Endothelial cell (in vitro differentiated cells): ENCODE measurements around the gene METAP2. TPM values are rescaled to one million over a fixed set of nuclear protein-coding genes. Genes with fewer than 3 reads are reported as not detected.

ENCODE experiments used
- DNase-seq: peaks from one replicate; pipeline ENCODE4 v3.0.0; 2021; ENCODE audit warnings: low spot score
- H3K27ac Mint-ChIP-seq: one replicate; pipeline ENCODE4 v1.8.0; 2021; ENCODE audit warnings: mixed read lengths, inconsistent platforms; ENCODE audit not compliant: unreplicated experiment
- H3K27me3 Mint-ChIP-seq: one replicate; pipeline ENCODE4 v1.8.0; 2021; ENCODE audit warnings: mild to moderate bottlenecking, moderate library complexity, mixed read lengths, inconsistent platforms; ENCODE audit not compliant: unreplicated experiment
- H3K36me3 Mint-ChIP-seq: one replicate; pipeline ENCODE4 v1.8.0; 2021; ENCODE audit warnings: mild to moderate bottlenecking, low read depth, mixed read lengths, inconsistent platforms; ENCODE audit not compliant: unreplicated experiment
- H3K4me1 Mint-ChIP-seq: one replicate; pipeline ENCODE4 v1.8.0; 2021; ENCODE audit warnings: mild to moderate bottlenecking, mixed read lengths, inconsistent platforms; ENCODE audit not compliant: unreplicated experiment
- H3K4me3 Mint-ChIP-seq: one replicate; pipeline ENCODE4 v1.8.0; 2021; ENCODE audit warnings: mild to moderate bottlenecking, mixed read lengths, inconsistent platforms; ENCODE audit not compliant: unreplicated experiment
- H3K9me3 Mint-ChIP-seq: one replicate; pipeline ENCODE4 v1.8.0; 2021; ENCODE audit warnings: mixed read lengths, inconsistent platforms; ENCODE audit not compliant: unreplicated experiment
- CTCF ChIP-seq: fragments of 200-600 bp; sonication (generic); IDR thresholded peaks from one replicate; pipeline ENCODE4 v1.5.0; 2021; ENCODE audit warnings: antibody characterized with exemption; ENCODE audit not compliant: unreplicated experiment
- total RNA-seq: library from RNA; stranded (reverse); fragmentation: NEBNext Ultra II Directional; extraction: Animal tissue kit (Norgen Biotek cat#: 25700); gene quantifications from one replicate; pipeline ENCODE4 v1.2.1, GENCODE V29; 2021; ENCODE audit not compliant: unreplicated experiment

Gene METAP2
- total RNA-seq, 1 donor from 2014 or later: 69.6 TPM

- no peak for DNase-seq
- Mint-ChIP-seq H3K27ac (no peak overlapping the region), H3K36me3 (peaks cover 11% of the 10 kb centered on the region), H3K9me3 (no peaks in the 10 kb centered on the region), H3K27me3 (peaks cover 2% of the 10 kb centered on the region), H3K4me3 (no peak overlapping the region), H3K4me1 (peaks cover 19% of the 10 kb centered on the region)
- no peak for TF ChIP-seq CTCF
Measured at GRCh38 chr12:95484524-95484923, 10.6 kb downstream of the METAP2 start.

GRCh38 chr12:95487024-95487423 lies 13.1 kb downstream of the METAP2 start:
- no peak for TF ChIP-seq CTCF
- H3K4me1 Mint-ChIP-seq: peaks cover 1% of the 10 kb centered on the region
- no peaks in the 10 kb centered on the region for H3K9me3 Mint-ChIP-seq
- H3K36me3 Mint-ChIP-seq: peaks cover 11% of the 10 kb centered on the region
- DNase-seq: no peak
- H3K4me3 Mint-ChIP-seq: no peak overlapping the region
- H3K27ac Mint-ChIP-seq: no peak overlapping the region
- no peaks in the 10 kb centered on the region for H3K27me3 Mint-ChIP-seq

- Mint-ChIP-seq H3K36me3 (peaks cover 9% of the 10 kb centered on the region), H3K27me3 (no peaks in the 10 kb centered on the region), H3K4me1 (no peaks in the 10 kb centered on the region)
Measured at GRCh38 chr12:95492462-95492861, 18.5 kb downstream of the METAP2 start.

GRCh38 chr12:95494888-95495287 lies 20.9 kb downstream of the METAP2 start:
- no peak for TF ChIP-seq CTCF
- Mint-ChIP-seq H3K36me3 (peaks cover 24% of the 10 kb centered on the region), H3K4me3 (no peak overlapping the region), H3K9me3 (no peaks in the 10 kb centered on the region), H3K27ac (no peak overlapping the region), H3K27me3 (peaks cover 2% of the 10 kb centered on the region), H3K4me1 (no peaks in the 10 kb centered on the region)
- no peak for DNase-seq

More at GRCh38 chr12:95492462-95492861, 18.5 kb downstream of the METAP2 start:
- DNase-seq: no peak
- H3K4me3 Mint-ChIP-seq: no peak overlapping the region
- no peaks in the 10 kb centered on the region for H3K9me3 Mint-ChIP-seq
- no peak for TF ChIP-seq CTCF
- no peak overlapping the region for H3K27ac Mint-ChIP-seq

GRCh38 chr12:95495433-95495832 lies 21.5 kb downstream of the METAP2 start:
- Mint-ChIP-seq H3K4me1 (peaks cover 2% of the 10 kb centered on the region), H3K9me3 (no peaks in the 10 kb centered on the region), H3K27me3 (peaks cover 2% of the 10 kb centered on the region), H3K4me3 (no peak overlapping the region), H3K27ac (no peak overlapping the region), H3K36me3 (peaks cover 24% of the 10 kb centered on the region)
- no peak for TF ChIP-seq CTCF
- DNase-seq: no peak
